BE2C (cell line): ENCODE results near the gene PDZD4.

ENCODE experiments used
- DNase-seq: peaks from one replicate; pipeline ENCODE4 v3.0.0-alpha.2; 2020
- H3K27me3 ChIP-seq: fragments of 250-450 bp; sonication (Bioruptor Pico); 2 replicates; pipeline ENCODE4 v1.5.1; 2020; ENCODE audit warnings: mild to moderate bottlenecking
- H3K36me3 ChIP-seq: fragments of 250-450 bp; sonication (Bioruptor Pico); 2 replicates; pipeline ENCODE4 v1.5.1; 2020; ENCODE audit warnings: mild to moderate bottlenecking
- H3K4me1 ChIP-seq: fragments of 250-450 bp; sonication (Bioruptor Pico); 2 replicates; pipeline ENCODE4 v1.5.1; 2020
- H3K4me3 ChIP-seq: 2 replicates; pipeline ENCODE4 v1.5.1; 2011; ENCODE audit warnings: low read depth, low read length
- H3K9me3 ChIP-seq: fragments of 250-450 bp; sonication (Bioruptor Pico); 2 replicates; pipeline ENCODE4 v1.5.1; 2020
- TF ChIP-seq, protein P1 (sequence below): IDR thresholded peaks from 2 replicates; pipeline ENCODE4 v1.5.1; 2012; ENCODE audit warnings: mild to moderate bottlenecking, low read depth, low read length

Gene PDZD4

DNA sequence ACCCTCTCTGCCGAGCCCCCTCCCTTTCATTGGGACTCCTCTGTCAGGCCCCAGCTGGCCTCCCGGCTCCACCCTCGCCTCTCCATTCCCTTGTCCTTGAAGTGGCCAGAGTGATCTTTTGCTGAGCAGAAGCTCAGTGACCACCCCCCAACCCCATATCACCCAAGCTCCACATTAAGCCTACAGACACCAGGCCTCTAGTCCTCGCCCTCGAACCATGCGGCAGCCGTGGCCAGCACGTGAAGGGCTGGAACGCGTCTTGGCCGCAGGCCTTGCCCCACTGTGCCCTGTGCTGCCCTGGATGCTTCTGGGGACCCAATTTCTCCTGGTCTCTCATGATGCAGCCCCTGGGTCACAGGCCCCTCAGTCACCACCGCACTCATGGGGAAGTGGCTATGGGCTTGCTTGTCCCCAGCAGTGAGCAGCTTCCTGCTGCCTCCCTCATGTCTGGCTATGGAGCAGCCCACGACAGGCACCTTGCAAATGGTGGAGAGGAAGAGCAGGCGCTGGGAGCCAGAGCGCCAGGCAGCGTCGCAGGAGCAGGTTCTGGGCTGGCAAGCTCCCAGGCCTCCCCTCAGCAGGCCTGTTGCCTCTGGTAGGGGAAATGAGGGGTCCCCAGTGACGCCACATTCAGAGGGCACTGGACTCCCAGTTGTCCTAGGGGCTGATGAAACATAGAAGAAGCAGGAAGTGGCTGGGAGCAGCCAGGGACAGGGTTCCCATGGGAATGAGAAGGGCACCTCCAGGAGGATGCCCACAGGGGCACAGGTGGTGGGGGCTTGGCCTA is 50.3 kb downstream of the PDZD4 start:
- no peak for DNase-seq
- Histone ChIP-seq H3K4me1 (peaks cover 20% of the 10 kb centered on the region), H3K27me3 (no peaks in the 10 kb centered on the region), H3K9me3 (no peaks in the 10 kb centered on the region), H3K36me3 (no peaks in the 10 kb centered on the region), H3K4me3 (no peak overlapping the region)
- TF ChIP-seq, protein P1, sequence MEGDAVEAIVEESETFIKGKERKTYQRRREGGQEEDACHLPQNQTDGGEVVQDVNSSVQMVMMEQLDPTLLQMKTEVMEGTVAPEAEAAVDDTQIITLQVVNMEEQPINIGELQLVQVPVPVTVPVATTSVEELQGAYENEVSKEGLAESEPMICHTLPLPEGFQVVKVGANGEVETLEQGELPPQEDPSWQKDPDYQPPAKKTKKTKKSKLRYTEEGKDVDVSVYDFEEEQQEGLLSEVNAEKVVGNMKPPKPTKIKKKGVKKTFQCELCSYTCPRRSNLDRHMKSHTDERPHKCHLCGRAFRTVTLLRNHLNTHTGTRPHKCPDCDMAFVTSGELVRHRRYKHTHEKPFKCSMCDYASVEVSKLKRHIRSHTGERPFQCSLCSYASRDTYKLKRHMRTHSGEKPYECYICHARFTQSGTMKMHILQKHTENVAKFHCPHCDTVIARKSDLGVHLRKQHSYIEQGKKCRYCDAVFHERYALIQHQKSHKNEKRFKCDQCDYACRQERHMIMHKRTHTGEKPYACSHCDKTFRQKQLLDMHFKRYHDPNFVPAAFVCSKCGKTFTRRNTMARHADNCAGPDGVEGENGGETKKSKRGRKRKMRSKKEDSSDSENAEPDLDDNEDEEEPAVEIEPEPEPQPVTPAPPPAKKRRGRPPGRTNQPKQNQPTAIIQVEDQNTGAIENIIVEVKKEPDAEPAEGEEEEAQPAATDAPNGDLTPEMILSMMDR, result no peak

DNA sequence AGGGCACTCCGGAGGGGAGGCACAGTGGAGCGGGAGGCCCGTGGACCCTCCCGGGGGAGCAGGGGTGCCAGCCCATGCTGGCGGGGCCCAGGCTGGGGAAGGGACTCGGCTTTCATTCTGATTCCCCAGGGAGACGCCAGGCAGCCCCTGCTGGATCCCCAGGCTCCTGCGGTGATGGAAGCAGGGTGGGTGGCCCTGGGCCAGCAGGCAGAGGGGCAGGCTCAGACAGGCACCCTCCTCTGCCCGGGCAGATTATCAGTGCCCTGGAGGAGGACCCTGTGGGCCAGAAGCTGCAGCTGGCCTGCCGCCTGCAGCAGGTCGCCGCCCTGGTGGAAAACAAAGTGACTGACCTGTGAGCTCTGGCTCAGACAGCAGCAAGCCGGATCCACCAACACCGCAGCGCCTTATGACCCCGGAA is 51.7 kb downstream of the PDZD4 start:
- DNase-seq, result no peak
- Histone ChIP-seq H3K4me3 (no peak overlapping the region), H3K9me3 (no peaks in the 10 kb centered on the region), H3K27me3 (no peaks in the 10 kb centered on the region), H3K36me3 (no peaks in the 10 kb centered on the region), H3K4me1 (peaks cover 20% of the 10 kb centered on the region)
- TF ChIP-seq, protein P1, result no peak

DNA sequence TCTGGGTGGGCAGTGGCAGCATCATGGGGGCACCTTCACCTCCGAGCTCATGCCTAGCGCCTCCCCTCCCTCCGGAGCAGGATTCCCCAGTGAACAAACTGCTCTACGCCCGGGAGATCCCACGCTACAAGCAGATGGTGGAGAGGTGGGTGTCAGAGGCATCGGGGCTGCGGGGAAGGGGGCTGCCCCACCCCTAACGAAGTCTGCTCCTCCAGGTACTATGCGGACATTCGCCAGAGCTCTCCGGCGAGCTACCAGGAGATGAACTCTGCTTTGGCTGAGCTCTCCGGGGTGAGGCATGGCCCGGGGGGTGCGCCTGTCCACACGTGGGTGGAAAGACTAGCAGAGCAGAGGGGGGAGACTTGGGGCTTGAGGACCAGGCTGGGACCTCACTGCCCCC is 52.2 kb downstream of the PDZD4 start:
- Histone ChIP-seq H3K9me3 (no peaks in the 10 kb centered on the region), H3K4me3 (no peak overlapping the region), H3K27me3 (no peaks in the 10 kb centered on the region), H3K4me1 (peaks cover 20% of the 10 kb centered on the region), H3K36me3 (no peaks in the 10 kb centered on the region)
- TF ChIP-seq, protein P1, result no peak
- peak; percentile 3 for DNase-seq

DNA sequence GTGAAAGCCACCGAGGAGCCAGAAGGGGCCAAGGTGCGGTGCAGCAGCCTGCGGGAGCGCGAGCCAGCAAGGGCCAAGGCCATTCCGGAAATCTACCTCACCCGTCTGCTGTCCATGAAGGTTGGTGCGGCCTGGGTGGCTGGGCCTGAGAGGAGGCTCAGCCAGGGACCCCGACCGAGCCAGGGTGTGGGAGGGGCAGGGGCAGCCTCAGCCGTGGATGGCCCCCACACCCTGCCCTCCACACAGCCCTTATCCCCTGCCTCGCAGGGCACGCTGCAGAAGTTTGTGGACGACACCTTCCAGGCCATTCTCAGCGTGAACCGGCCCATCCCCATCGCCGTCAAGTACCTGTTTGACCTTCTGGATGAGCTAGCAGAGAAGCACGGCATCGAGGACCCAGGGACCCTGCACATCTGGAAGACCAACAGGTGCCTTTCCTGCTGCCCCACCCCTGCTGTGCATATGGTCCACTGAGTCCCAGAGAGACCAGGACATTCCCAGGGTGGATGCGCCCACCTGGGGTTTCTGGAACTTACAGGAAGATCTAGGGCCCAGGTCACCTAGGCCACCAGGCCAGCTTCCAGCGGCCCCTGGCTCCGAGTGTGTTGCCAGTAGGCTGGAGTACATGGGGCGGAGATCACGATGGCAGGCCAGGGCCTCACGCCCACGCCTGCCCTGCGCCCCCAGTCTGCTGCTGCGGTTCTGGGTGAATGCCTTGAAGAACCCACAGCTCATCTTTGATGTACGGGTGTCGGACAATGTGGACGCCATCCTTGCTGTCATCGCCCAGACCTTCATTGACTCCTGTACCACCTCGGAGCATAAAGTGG is 52.9 kb downstream of the PDZD4 start:
- Histone ChIP-seq H3K36me3 (no peaks in the 10 kb centered on the region), H3K27me3 (no peaks in the 10 kb centered on the region), H3K9me3 (no peaks in the 10 kb centered on the region), H3K4me1 (peaks cover 19% of the 10 kb centered on the region), H3K4me3 (no peak overlapping the region)
- TF ChIP-seq, protein P1, result no peak
- peak; percentile 2 for DNase-seq

DNA sequence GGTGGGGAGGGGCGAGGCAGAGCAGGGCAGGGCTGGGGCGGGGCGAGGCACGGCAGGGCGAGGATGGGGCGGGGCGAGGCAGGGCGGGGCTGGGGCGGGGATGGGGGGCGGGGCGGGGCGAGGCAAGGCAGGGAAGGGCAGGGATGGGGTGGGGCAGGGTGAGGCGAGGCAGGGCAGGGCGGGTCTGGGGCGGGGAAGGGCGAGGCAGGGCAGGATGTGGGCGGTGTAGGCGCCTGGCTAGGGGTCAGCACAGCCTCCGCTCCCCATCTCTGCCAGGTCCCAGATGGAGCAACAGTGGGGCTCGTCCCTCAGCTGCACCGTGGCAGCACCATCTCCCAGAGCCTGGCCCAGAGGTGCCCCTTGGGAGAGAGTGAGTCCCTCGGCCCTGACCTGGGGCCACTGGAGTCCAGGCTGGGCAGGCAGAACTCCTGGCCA is 53.7 kb downstream of the PDZD4 start:
- TF ChIP-seq, protein P1, result no peak
- DNase-seq, result no peak
- peaks cover 13% of the 10 kb centered on the region for H3K4me1 ChIP-seq
- H3K36me3 ChIP-seq, result no peaks in the 10 kb centered on the region
- no peaks in the 10 kb centered on the region for H3K9me3 ChIP-seq
- no peaks in the 10 kb centered on the region for H3K27me3 ChIP-seq
- no peak overlapping the region for H3K4me3 ChIP-seq
